HCEC 1CT (cell line): ENCODE measurements around the gene RET.

Source experiments
- DNase-seq: peaks from one replicate; pipeline ENCODE4 v3.0.0-alpha.2; 2017

RET gene

GRCh38 chr10:43064331-43065075 lies 12.4 kb upstream of the RET start:
- DNase-seq: no peak

DNA sequence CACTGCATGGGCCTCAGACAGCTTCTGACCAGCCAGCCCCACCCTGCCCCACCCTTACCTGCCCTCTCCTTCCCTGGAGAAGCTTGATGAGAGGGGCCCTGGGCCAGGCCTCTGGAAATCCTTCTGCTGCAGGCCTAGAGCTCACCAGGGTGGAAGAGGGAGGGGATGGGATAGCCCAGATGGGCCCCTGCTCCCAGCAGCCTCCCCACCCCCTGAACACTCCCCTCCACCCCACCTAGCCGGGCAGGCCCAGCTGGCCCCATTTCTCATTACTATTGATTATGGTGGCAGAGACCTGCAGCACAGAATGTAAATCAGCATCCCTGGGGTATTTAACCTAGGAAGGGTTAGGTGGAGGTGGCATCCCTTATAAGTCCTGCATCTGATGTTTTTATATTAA lies 11.6 kb upstream of the RET start:
- no peak for DNase-seq

DNA sequence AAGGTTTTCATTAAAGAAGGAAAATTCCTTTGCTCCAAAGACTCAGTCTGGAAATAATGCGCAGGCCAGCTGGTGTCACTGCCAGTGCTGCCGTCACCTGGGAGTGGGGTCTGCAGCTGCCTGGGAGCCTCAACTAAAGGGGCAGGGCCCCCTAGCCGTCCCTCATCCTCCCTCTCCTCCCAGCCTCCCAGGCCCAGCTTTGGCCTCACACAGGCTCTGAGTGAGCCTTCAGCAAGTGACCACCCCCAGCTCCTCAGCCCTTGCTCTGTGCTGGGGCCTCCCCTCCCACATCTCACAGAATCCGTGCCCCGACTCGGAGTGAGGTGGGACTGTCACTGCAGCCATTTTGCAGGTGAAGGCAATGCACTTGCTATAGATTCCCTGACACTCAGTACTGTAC lies 11.1 kb upstream of the RET start:
- DNase-seq: no peak

GRCh38 chr10:43066481-43066880 lies 10.4 kb upstream of the RET start:
- DNase-seq: no peak

DNA sequence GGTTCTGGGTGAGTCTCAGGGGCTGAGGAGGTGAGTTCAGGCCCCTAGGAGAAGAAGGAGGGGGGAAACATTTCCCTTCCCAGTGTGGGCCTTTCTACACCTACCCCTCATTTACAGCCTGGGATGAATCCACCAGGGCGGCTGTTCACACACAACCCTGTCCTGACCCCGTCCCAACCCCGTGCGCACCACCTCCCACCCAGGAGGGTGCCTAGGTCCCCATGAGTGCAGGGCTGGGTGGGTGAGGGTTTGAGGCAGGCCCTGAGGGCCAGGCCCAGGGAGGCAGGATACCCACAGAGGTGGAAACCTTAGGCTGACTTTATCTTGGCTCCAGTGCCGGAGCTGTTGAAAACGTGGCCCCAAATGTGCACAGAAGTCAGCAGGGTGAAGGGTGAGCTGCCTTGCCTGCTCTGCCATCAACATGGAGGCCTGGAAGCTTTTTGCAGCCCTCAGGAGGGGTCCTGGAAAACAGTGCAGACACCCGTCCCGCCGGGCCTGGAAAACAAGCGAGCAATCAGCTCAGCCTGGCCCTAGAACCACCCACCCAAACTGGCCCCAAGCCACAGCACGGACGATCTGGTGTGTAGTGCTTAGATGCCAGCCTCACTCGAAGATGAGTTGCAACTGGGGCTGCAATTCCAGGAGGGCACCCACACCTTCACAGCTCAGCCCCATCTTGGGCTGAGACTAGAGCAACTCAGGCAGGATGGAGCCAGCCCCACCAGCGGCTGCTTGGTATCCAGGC lies 9.3 kb upstream of the RET start:
- DNase-seq: no peak

DNA sequence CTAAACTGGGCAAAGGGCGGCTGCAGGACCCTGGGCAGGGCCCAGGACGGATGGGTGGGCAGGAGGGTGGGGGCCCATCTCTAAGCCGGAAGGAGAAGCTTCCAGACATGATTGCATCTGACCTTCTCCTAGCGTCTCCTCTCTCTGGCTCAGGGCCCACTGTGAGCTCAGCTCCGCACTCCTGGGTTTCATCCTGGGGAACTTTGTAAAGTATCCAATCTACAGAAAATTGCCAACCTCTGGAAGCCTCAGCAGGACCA lies 8.8 kb upstream of the RET start:
- no peak for DNase-seq

- DNase-seq: no peak
These were observed 8.2 kb upstream of the RET start for GRCh38 chr10:43068471-43069210.

GRCh38 chr10:43069211-43069515 lies 7.7 kb upstream of the RET start:
- no peak for DNase-seq

DNA sequence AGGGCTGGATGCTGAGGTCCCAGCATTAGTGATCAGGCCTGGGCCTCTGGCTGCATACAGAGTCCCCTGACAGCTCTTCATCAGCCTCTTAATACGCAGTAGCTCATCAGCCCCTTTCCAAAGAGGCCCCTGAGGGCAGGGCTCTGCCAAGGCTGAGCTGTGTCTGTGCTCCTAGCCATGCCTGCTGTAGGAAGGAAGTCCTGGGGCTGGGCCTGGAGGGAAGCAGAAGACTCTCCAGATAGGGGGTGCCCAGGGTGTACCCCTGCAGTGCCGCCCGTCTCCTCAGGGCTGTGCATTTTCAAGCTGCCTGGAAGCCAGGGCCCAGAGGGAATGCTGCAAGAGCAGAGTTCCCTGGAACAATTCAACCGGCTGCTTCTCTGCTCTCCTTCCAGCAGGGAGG lies 7.3 kb upstream of the RET start:
- DNase-seq: no peak

- DNase-seq: no peak
These were observed 6.5 kb upstream of the RET start for GRCh38 chr10:43070121-43071085.

DNA sequence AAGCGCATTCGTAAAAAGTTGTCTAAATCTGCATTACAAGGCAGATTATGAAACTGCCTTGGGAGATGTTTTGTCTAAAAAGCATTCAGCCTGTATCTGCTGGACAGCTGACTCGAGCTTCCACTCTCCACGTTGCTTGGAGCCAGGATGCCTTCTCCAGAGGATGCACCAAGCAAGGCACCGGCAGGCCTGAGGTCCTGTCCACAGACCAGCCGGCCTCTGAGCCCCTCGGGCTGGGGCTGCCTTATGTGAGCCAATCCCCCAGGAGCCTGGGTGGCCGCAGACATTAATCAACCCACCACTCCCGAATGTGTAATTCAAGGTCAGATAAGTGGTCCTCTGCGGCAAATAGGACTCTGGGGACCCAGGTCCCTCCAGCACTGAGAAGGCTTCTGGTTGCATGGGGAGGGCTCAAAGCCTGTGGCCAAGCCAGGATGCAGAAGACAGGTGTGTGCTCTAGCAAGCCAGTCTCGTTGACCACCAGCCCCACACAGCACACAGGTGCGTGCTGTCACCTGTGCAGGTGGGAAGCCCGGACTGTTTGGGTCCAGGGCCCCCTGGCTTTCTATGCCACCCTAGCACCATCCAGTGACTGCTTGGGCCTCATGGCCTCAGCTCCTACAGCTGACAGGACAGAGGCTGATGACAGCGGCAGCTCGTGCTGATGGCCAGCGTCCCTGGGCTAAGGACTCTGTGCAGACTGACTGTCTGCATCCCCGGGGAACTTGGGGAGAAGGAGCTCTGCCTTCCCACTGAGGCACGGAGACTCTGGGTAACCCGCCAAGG lies 4.8 kb upstream of the RET start:
- no peak for DNase-seq

- DNase-seq: no peak
These were observed 3.7 kb upstream of the RET start for GRCh38 chr10:43073191-43073590.

DNA sequence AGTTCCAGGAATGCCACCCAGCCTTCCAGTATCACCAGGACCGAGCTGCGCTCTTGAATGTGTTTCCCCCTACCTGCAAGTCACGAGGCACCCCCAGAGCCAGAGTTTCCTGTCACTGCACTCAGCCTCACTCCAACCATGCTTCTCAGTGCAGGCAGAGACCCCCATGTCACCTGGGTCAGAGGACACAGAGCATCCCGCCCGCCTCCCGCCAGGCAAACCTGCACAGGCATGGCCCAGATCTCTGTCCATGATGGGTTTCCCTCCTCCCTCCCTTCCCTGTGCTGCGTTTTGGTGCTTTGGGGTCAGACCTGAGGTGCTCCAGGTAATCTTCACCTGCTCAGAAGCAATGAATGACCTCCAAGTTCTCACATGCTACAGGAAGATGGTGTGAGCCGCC lies 3.1 kb upstream of the RET start:
- no peak for DNase-seq

DNA sequence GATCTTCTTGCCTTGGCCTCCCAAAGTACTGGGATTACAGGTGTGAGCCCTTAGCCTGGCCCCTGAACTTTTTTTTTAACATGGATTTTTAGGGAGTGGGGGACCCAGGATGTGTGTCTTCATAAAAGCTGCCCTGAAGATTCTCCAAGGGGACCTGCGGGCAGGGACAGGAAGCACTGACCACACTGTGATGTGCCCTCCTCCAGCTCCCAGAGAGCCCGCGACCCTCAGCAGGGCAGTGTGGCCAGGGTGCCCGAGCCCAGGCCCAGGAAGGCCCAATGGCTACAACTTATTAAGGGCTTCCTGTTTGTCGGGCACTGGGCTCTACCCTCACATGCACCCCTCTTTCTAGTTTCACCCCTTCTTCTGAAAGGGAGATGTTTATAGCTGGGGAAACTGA lies 2.5 kb upstream of the RET start:
- DNase-seq: no peak

GRCh38 chr10:43074827-43075611 lies 1.9 kb upstream of the RET start:
- DNase-seq: no peak

DNA sequence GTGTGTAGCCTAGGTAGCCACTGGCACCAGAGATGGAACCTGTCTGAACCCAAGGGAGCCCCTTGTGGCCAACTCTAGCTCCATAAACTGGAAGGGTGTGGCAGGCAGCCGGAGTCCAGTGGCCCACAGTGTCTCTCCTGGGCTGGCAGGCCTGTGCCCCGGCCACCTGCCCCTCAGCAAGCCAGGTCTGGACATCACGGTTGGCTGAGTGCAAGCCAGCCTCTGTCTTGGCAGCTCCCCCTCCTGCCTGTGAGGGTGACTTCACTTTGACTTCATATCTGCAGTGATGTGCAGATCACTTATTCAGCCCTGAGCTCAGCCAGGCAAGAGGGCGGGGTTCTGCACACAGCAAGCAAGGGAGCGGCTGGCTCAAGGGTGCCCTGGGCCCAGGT lies 1.3 kb upstream of the RET start:
- DNase-seq: peak; percentile 5

- DNase-seq: no peak
These were observed 476 bp upstream of the RET start for GRCh38 chr10:43076311-43076875.

DNA sequence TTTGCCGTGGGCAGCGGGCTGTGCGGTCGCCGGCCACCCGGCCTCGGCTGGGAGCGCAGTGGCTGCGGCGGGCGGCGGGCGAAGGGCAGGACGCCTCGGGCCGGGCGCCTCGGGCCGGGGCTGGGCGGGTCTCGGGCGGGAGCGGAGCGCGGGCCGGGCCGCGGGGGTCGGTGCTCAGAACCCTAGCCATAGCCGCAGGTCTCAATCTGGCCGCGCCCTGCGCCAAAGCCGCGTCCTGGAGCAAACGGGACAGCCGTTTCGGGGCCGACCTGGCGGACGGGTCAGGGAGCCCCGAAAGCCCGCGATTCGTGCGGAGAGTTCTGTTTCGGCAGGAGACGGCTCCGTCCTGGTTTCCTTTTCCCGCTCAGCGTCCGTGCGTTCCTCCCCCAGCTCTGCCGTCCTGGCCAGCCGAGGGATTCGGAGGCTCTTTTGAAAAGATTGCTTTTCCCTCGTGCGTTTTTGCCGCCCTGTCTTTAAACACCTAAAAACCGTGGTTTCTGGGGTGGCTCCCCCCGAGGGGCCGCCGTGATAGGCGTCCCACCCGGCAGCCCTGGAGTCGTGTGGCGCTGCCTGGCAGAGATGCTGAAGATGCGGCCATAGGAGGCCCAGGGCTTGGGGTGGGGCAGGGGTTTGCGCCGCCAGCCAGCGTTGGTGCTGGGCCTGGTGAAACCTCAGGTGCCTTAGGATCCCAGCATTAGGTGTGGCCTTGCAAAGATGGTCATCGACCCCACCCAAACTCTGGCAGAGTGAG lies 727 bp downstream of the RET start:
- DNase-seq: no peak

- DNase-seq: no peak
These were observed 1.5 kb downstream of the RET start for GRCh38 chr10:43078175-43078985.

GRCh38 chr10:43078986-43079273 lies 2.1 kb downstream of the RET start:
- no peak for DNase-seq
